OCI-LY1 (cell line): ENCODE results near the gene CD300A.

ENCODE experiments used
- H2AFZ ChIP-seq: fragments of 200-600 bp; sonication (generic), shearing (Covaris generic); 2 replicates; pipeline ENCODE4 v1.6.0; 2014; ENCODE audit warnings: antibody characterized with exemption, mild to moderate bottlenecking, low read length
- H3F3A ChIP-seq: fragments of 200-600 bp; sonication (generic), shearing (Covaris generic); 2 replicates; pipeline ENCODE4 v1.6.0; 2014; ENCODE audit warnings: mild to moderate bottlenecking, antibody characterized with exemption, low read length, moderate library complexity; ENCODE audit not compliant: insufficient read depth
- H3K27ac ChIP-seq: fragments of 200-600 bp; sonication (generic); 2 replicates; pipeline ENCODE4 v1.5.1; 2014; ENCODE audit warnings: low read length, mixed run types, mild to moderate bottlenecking, low read depth; ENCODE audit not compliant: poor library complexity, severe bottlenecking
- H3K27me3 ChIP-seq: fragments of 200-600 bp; sonication (generic); 2 replicates; pipeline ENCODE4 v1.6.0; 2014; ENCODE audit warnings: antibody characterized with exemption, mild to moderate bottlenecking, low read length, moderate library complexity; ENCODE audit not compliant: insufficient read depth
- H3K36me3 ChIP-seq: fragments of 200-600 bp; sonication (generic); 2 replicates; pipeline ENCODE4 v1.6.1; 2014; ENCODE audit warnings: mild to moderate bottlenecking, antibody characterized with exemption, low read length, moderate library complexity, mixed read lengths; ENCODE audit not compliant: insufficient read depth
- H3K4me1 ChIP-seq: fragments of 200-600 bp; sonication (generic); 2 replicates; pipeline ENCODE4 v1.5.1; 2014; ENCODE audit warnings: mild to moderate bottlenecking, low read length, moderate library complexity; ENCODE audit not compliant: insufficient read depth, severe bottlenecking
- H3K4me2 ChIP-seq: fragments of 200-600 bp; sonication (generic), shearing (Covaris generic); 2 replicates; pipeline ENCODE4 v1.6.1; 2014; ENCODE audit warnings: low read length
- H3K4me3 ChIP-seq: fragments of 200-600 bp; sonication (generic); 2 replicates; pipeline ENCODE4 v1.5.1; 2014; ENCODE audit warnings: low read length, low read depth, mild to moderate bottlenecking, mixed read lengths; ENCODE audit not compliant: poor library complexity, severe bottlenecking
- H3K79me2 ChIP-seq: fragments of 200-600 bp; shearing (Covaris generic); 2 replicates; pipeline ENCODE4 v1.6.1; 2016; ENCODE audit warnings: mixed run types, low read length, mixed read lengths; ENCODE audit not compliant: insufficient read depth
- H3K9ac ChIP-seq: fragments of 200-600 bp; sonication (generic), shearing (Covaris generic); 2 replicates; pipeline ENCODE4 v1.6.1; 2014; ENCODE audit warnings: mild to moderate bottlenecking, low read length, mixed read lengths
- H3K9me2 ChIP-seq: fragments of 200-600 bp; sonication (generic), shearing (Covaris generic); 2 replicates; pipeline ENCODE4 v1.6.1; 2014; ENCODE audit warnings: low read depth, mild to moderate bottlenecking, low read length, mixed read lengths
- H3K9me3 ChIP-seq: fragments of 200-600 bp; shearing (Covaris generic); 2 replicates; pipeline ENCODE4 v1.6.1; 2014; ENCODE audit warnings: low read length, mixed read lengths
- H4K20me1 ChIP-seq: fragments of 200-600 bp; sonication (generic), shearing (Covaris generic); 2 replicates; pipeline ENCODE4 v1.6.0; 2016; ENCODE audit warnings: mild to moderate bottlenecking, low read length; ENCODE audit not compliant: insufficient read depth
- EZH2 ChIP-seq: fragments of 200-600 bp; sonication (generic), shearing (Covaris generic); IDR thresholded peaks from 2 replicates; pipeline ENCODE4 v1.8.0; 2017; ENCODE audit warnings: borderline replicate concordance, mixed run types, mild to moderate bottlenecking, antibody characterized with exemption, low read length, moderate library complexity, mixed read lengths
- TF ChIP-seq, protein P1 (sequence below): fragments of 200-600 bp; sonication (generic), shearing (Covaris generic); IDR thresholded peaks from 2 replicates; pipeline ENCODE4 v1.5.1; 2017; ENCODE audit warnings: mild to moderate bottlenecking, antibody characterized with exemption, low read length, moderate library complexity, mixed read lengths

CD300A gene

DNA sequence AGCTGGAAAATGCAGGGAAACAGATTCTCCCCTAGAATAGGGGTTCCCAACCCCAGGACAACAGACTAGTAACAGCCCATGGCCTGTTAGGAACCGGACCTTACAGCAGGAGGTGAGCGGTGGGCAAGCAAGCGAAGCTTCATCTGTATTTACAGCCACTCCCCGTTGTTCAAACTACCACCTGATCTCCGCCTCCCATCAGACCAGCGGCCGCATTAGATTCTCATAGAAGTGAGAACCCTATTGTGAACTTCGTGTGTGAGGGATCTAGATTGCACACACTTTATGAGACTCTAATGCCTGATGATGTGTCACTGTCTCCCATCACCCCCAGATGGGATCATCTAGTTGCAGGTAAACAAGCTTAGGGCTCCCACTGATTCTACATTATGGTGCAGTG is 61.3 kb downstream of the CD300A start:
- TF ChIP-seq, protein P1, sequence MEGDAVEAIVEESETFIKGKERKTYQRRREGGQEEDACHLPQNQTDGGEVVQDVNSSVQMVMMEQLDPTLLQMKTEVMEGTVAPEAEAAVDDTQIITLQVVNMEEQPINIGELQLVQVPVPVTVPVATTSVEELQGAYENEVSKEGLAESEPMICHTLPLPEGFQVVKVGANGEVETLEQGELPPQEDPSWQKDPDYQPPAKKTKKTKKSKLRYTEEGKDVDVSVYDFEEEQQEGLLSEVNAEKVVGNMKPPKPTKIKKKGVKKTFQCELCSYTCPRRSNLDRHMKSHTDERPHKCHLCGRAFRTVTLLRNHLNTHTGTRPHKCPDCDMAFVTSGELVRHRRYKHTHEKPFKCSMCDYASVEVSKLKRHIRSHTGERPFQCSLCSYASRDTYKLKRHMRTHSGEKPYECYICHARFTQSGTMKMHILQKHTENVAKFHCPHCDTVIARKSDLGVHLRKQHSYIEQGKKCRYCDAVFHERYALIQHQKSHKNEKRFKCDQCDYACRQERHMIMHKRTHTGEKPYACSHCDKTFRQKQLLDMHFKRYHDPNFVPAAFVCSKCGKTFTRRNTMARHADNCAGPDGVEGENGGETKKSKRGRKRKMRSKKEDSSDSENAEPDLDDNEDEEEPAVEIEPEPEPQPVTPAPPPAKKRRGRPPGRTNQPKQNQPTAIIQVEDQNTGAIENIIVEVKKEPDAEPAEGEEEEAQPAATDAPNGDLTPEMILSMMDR = no peak
- no peak for TF ChIP-seq EZH2
- H4K20me1 ChIP-seq = no peaks in the 10 kb centered on the region
- no peak overlapping the region for H3K4me3 ChIP-seq
- no peaks in the 10 kb centered on the region for H3K9me2 ChIP-seq
- no peak overlapping the region for H2AFZ ChIP-seq
- H3K27ac ChIP-seq = no peak overlapping the region
- 0 out of 2 replicates have a peak, but pooled peaks cover 3% of the 10 kb centered on the region for H3K27me3 ChIP-seq
- no peak overlapping the region for H3K4me2 ChIP-seq
- H3K9me3 ChIP-seq = no peaks in the 10 kb centered on the region
- H3K9ac ChIP-seq = no peak overlapping the region
- no peaks in the 10 kb centered on the region for H3F3A ChIP-seq
- H3K4me1 ChIP-seq = no peaks in the 10 kb centered on the region
- no peaks in the 10 kb centered on the region for H3K79me2 ChIP-seq
- H3K36me3 ChIP-seq = no peaks in the 10 kb centered on the region; the same call in 1 of the 2 replicates

DNA sequence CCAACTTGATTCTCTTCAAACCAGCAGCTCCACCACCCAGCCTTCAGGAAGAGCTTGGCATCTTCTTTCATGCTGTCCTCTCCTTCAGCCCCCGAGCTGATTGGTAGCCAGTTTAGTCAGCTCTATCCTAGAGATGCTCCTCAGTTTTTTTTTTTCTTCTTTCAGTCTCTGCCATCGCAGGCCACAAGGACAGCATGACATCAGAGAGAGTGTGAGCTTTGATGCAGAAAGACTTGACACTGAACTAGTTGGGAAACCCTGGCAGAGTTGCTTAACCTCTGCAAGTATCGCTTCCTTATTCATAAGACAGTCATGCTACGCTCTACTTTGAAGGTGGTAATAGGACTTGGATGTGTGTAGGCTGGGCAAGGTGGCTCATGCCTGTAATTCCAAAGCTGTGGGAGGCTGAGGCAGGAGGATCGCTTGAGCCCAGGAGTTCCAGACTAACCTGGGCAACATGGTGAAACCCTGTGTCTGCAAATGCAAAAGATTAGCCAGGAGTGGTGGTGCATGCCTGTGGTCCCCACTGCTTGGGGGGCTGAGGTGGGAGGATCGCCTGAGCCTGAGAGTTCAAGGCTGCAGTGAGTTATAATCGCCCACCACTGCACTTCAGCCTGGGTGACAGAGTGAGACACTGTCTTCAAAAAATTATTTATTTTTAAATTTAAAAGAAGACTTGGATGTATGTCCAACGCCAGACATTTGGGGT is 62.2 kb downstream of the CD300A start:
- Histone ChIP-seq H3K4me2 (no peak overlapping the region), H3K27me3 (0 out of 2 replicates have a peak, but pooled peaks cover 4% of the 10 kb centered on the region), H3K4me3 (no peak overlapping the region), H4K20me1 (no peaks in the 10 kb centered on the region), H2AFZ (no peak overlapping the region), H3K9ac (no peak overlapping the region), H3K27ac (no peak overlapping the region), H3K36me3 (no peaks in the 10 kb centered on the region; the same call in 1 of the 2 replicates), H3K4me1 (no peaks in the 10 kb centered on the region), H3F3A (no peaks in the 10 kb centered on the region), H3K9me2 (no peaks in the 10 kb centered on the region), H3K79me2 (no peaks in the 10 kb centered on the region), H3K9me3 (no peaks in the 10 kb centered on the region)
- no peak for TF ChIP-seq EZH2
- TF ChIP-seq, protein P1 = no peak

DNA sequence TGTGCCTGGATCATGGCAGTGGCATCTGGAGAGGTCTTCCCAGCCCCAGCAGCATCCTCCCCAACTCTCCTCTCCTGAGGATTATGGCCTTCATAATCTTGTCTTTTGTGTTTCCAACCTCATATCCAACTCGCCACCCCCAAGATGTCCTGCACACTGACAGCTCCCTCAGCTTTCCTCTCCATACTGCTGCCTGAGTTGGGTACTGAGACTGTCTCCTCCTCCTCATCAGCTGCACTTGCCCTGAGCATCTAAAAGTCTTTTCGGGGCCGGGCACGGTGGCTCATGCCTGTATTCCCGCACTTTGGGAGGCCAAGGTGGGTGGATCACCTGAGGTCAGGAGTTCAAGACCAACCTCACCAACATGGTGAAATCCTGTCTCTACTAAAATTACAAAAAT is 62.8 kb downstream of the CD300A start:
- Histone ChIP-seq H2AFZ (no peak overlapping the region), H3K27ac (no peak overlapping the region)
- TF ChIP-seq, protein P1 = no peak
- no peak for TF ChIP-seq EZH2

More for the DNA sequence above, 62.8 kb downstream of the CD300A start:
- no peaks in the 10 kb centered on the region for H3K9me3 ChIP-seq
- H3K9me2 ChIP-seq = no peaks in the 10 kb centered on the region
- no peaks in the 10 kb centered on the region for H3K4me1 ChIP-seq
- H4K20me1 ChIP-seq = no peaks in the 10 kb centered on the region
- no peak overlapping the region for H3K4me3 ChIP-seq
- no peaks in the 10 kb centered on the region; the same call in 1 of the 2 replicates for H3K36me3 ChIP-seq
- no peak overlapping the region for H3K4me2 ChIP-seq
- no peaks in the 10 kb centered on the region for H3K79me2 ChIP-seq
- 0 out of 2 replicates have a peak, but pooled peaks cover 4% of the 10 kb centered on the region for H3K27me3 ChIP-seq
- no peak overlapping the region for H3K9ac ChIP-seq
- H3F3A ChIP-seq = no peaks in the 10 kb centered on the region
